Measurements from ENCODE around the gene NRG2.

NRG2 gene

GRCh38 chr5:139872851-139873794 is 170.0 kb downstream of the NRG2 start:
- DNase-seq, result no peak

DNA sequence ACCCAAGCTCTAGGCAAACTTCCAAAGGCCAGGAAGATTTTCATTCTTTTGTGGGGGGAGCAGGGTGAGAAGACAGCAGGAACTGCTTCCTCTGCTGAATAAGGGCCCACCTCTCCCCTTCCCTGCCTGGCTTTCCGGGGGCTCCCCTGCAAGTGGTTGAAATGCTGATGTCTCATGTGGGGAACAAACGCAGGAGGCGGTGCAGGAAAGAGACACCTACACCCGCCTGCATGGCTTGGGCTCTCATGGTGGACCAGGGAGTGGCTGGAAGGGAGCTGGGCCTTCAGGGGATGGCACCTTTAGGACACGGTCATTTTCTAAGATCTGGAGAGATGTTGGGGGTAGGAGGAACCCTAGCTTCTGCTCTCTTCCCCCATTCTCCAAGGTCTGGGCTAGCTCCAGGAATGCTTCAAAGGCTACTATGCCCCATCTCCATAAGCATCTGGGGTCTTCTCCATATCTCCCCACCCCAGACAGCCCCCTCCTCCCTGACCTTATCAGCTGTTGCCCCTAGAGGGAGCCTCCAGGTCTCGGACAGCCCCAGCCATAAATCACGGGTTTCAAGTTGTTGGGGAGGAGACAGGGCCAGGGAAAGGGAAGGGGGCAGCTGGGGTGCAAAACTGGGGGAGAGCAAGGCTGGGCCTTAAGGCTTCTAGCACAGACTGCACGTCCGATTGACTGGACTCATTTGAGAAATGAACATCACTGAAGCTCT is 170.9 kb downstream of the NRG2 start:
- DNase-seq, result no peak

DNA sequence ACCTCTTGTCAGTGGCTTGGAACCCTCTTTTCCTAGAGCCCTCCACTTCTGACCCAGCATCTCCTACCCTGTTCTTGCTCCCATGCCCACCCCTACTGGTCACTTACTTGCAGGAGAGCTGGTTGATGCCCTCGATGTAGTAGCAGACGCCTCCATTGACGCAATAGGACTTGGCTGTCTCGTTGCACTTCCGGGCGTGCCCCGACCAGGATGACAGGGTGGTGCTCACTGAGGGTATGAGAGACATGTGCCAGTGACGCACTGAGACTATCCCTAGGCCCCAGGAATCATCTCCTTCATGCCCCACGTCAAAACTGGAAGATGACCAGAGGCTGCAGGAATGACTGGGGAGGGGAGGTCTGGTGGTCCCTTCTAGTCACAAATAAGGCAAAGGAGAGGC is 171.5 kb downstream of the NRG2 start:
- no peak for DNase-seq

DNA sequence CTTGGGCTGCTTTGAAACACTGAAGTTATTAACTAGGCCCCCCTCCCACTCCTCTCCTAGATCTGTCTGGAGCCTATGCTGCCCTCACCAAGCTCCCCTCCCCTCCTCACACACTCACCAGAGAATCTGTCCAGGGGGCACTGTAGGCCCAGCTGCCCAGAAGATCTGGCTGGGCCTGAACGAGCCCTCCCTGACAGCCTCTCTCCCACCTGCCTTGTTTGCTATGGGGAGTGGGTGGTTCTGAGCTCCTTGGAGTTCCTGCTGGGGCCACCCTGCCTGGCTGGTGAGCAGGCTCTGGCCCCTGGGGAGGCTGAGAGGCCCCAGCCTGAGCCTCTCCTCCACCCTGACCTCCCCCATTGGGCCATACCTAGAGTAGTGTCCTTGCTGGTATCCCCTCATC is 172.4 kb downstream of the NRG2 start:
- no peak for DNase-seq

DNA sequence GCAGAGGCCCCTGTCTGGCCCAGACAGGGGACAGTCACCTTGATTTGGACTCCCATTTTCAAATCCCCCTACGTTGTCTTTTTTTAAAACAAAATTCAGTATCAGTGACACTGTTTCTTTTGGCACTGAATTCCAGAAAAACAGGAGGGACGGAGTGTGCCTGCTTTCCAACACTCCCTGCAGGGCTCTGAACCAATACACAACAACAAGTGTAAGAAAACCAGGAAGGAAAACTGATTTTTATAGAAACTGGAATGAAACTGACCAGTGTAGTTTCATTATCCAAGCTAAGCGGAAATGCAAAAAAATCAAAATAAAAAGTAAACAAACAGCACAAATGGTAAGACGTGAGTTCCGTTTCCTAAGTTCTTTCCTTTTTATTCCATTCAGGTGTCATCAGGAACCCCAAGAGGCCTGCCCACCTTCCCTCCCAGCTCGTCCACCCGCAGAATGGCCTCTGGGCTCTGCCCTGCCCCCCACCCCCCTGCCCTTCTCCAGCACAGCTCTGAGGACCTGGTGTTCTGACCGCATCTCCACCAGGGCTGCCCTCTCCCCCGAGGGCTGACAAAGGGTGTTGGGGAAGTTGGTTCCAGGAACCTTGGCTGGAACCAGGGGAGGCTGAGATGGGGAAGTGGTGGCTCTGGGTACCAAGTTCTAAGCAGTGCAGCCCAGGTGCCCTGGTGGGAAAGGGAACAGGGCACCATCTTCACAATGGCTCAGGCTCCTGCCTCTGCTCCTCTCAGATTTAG is 173.9 kb downstream of the NRG2 start:
- DNase-seq, result no peak

DNA sequence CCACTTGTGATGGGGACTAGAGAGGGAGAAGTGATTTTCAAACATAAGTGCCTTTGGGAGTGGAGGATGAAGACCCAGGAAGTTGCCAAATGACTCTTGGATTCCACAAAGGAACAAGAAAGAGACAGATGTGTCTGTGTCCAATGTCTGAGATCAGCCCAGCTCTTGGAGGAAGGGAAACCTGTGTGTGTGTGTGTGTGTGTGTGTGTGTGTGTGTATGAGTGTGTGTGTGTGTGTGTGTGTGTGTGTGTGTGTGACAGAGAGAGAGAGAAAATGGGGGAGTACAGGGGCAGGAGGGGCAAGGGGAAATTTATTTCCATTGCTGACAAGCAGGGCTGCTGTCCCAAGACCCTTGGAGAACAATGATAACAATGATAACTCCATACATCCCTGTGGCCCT is 175.5 kb downstream of the NRG2 start:
- no peak for DNase-seq

- no peak for DNase-seq
Measured at GRCh38 chr5:139867109-139867508, 176.0 kb downstream of the NRG2 start.

DNA sequence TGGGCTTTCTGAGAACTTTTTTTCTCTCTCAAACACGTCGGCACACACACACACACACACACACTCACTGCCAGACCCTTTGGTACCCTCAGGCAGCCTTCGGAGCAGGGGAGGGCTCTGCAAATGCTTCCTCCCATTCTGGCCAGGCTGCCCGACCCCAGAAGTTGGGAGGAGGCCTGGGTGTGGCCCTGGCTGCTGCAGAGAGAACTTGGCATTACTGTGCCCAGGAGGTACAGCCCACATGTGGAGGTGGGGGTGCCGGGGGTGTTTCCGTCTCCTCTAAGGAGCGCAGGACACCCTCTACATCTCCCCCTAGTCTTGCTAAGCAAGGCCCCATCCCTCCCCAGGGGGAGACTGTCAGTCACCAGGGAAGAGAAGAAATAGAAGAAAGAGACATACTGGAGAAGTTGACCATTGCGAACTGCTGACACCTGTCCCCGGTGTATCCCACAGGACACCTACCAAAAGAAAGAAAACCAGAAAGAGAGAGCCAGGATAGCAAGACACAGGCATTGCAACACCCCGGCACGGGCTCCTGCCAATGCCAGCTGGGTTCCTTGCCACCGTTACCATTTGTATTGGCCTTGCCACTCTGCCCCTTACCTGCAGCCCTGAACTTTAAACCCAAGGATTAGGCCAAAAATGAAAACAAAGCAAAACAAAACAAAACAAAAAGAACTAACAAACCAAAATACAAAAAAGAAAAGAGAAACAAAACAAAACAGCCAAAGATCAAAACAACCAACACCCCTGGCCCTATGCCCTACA is 178.2 kb downstream of the NRG2 start:
- DNase-seq, result no peak

GRCh38 chr5:139863855-139864558 is 179.1 kb downstream of the NRG2 start:
- DNase-seq, result no peak

- DNase-seq, result no peak
Measured at GRCh38 chr5:139863361-139863760, 179.7 kb downstream of the NRG2 start.

DNA sequence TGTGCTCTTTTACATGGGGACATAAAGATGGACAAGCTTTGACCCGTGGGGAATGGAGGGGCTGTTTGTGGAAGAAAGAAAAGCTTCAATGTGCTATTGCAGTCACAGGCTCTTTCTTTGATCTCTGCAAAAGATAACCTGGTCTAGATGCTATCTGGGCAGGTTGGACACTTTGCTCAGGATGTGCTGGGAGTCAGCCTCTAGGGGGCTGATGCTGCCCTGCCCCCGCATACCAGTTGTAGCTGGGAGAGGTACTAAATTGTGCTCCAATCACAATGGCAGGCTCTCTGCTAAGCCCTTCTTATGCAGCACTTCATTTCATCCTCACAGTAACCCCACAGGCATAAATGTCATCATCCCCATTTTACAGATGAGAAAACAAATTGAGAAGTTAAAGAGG is 180.3 kb downstream of the NRG2 start:
- DNase-seq, result no peak

GRCh38 chr5:139862313-139862712 is 180.8 kb downstream of the NRG2 start:
- DNase-seq, result no peak

DNA sequence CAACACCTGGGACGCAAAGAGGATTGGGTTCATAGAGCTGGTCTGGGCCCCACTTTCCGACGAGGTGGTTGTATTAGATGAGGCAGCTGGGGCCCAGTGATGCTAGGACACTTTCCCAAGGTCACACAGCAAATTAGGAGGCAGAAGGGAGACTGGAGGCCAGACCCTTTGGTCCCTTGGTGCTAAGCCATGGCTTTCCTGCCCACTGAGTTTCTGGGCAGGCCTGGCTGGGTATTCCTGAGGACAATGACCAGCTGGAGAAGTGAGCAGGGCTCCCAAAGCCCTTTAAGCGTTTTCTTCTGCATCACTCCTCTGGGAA is 181.3 kb downstream of the NRG2 start:
- no peak for DNase-seq

GRCh38 chr5:139861021-139861888 is 181.8 kb downstream of the NRG2 start:
- no peak for DNase-seq

DNA sequence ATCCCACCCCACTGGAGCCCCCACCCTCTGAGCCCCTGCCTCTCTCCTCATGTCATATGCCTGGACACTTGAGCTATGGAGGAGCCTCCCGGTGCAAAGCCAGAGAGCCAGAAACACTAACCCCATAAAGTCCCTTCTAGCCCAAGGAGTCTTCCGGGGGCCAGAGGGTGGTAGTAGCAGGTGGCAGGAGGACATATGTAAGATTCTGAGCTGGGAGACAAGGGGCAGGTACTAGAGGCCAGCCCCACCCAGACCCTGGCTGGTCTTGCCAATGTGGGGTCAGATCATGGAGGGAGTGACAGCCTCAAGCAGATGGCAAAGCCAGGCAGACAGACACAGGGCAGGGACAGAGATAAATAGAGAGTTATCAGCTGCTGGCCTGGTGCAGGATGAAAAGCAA is 184.1 kb downstream of the NRG2 start:
- DNase-seq, result no peak

DNA sequence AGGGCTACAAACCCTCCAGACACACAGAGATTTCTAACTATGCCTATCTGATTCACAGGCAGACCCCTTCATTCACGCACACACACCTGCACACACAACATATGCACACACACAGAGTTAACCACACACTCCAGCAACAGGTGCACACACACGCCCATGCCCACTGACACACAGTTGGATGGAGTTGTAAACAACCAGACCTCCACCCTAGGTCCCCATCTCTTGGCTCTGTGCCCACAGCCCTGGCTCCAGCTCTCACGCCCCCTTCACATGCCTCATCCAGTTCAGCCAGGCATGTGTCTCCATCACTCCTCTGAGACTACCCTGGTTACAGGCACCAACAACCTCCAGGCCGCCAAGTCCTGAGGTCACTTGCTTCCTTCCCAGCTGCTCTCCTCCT is 186.4 kb downstream of the NRG2 start:
- no peak for DNase-seq

DNA sequence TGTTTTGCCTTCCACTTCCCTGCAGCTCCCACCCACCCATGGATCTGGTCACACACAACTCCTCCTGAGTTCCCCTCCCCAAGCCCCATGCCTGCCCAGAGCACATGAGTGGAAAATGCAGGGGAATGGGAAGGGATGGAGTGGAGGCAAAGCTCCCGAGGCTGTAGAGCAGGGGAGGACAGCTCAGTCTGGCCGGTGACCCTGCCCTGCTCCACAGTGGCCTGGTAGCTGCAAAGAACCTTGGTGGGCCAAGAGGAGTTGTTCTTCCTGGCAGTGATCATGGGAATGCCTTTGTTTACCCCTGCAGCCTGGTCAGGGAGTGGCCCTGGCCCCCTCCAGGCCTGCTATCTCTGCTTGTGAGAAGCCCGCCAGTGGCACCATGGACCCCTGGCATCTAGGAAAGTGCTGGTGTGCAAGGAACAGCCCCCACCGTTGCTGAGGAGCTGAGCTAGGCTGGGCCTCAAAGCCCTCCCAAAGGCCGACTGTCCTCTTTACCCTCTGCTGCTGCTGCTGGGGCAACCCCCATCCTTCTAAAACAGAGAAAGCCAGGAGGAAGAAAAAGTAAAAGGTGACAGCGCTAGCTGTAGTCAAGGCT is 187.1 kb downstream of the NRG2 start:
- DNase-seq, result no peak

DNA sequence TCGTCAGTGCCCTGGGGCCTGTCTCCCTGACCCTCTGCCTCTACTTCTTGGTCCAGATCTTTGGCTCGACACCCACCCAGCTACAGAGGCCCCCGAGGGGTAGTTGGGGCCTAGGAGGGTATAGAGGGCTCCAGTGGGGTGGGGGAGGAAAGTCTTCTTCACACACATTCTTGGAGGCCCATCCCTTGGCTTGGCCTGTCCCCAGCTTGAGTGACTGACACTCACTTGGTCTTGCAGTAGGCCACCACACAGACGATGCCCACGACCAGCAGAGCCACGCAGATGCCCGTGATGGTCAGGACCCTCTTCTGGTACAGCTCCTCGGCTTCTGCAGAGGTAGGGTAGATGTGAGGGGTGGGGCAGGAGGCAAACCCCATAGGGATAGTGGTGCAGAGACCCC is 187.6 kb downstream of the NRG2 start:
- no peak for DNase-seq

GRCh38 chr5:139854953-139855352 is 188.1 kb downstream of the NRG2 start:
- no peak for DNase-seq

GRCh38 chr5:139854029-139854605 is 189.0 kb downstream of the NRG2 start:
- DNase-seq, result no peak
